Neural cell (in vitro differentiated cells): ENCODE data around the gene DDHD1. TPM values are rescaled to one million over a fixed set of nuclear protein-coding genes. Genes with fewer than 3 reads are reported as not detected.

Experiments
- H2AFZ ChIP-seq: fragments of 200-600, 300-800 bp; sonication (generic), shearing (Covaris generic); 2 replicates; pipeline ENCODE4 v1.6.0; 2014; ENCODE audit warnings: low read depth, mild to moderate bottlenecking, antibody characterized with exemption, low read length, moderate library complexity
- H3F3A ChIP-seq: fragments of 200-600 bp; shearing (Covaris generic); 2 replicates; pipeline ENCODE4 v1.6.1; 2016; ENCODE audit warnings: mild to moderate bottlenecking, moderate library complexity, mixed read lengths, antibody characterized with exemption, low read length; ENCODE audit not compliant: insufficient read depth, poor library complexity, severe bottlenecking
- H3K27ac ChIP-seq: fragments of 200-600, 300-800 bp; sonication (generic), shearing (Covaris generic); 2 replicates; pipeline ENCODE4 v1.5.1; 2014; ENCODE audit warnings: mild to moderate bottlenecking, low read length, moderate library complexity
- H3K27me3 ChIP-seq: fragments of 300-800, 200-600 bp; sonication (generic), shearing (Covaris generic); 2 replicates; pipeline ENCODE4 v1.6.0; 2014; ENCODE audit warnings: mild to moderate bottlenecking, low read depth, low read length, moderate library complexity; ENCODE audit not compliant: insufficient read depth
- H3K36me3 ChIP-seq: fragments of 300-800, 200-600 bp; sonication (generic), shearing (Covaris generic); 2 replicates; pipeline ENCODE4 v1.5.1; 2014; ENCODE audit warnings: mild to moderate bottlenecking, antibody characterized with exemption, low read length, moderate library complexity; ENCODE audit not compliant: insufficient read depth
- H3K4me2 ChIP-seq: fragments of 300-800, 200-600 bp; sonication (generic), shearing (Covaris generic); 2 replicates; pipeline ENCODE4 v1.6.0; 2014; ENCODE audit warnings: mild to moderate bottlenecking, low read length
- H3K4me3 ChIP-seq: fragments of 300-800, 200-600 bp; sonication (generic), shearing (Covaris generic); 2 replicates; pipeline ENCODE4 v1.5.1; 2014; ENCODE audit warnings: mild to moderate bottlenecking, low read length, moderate library complexity
- H3K79me2 ChIP-seq: fragments of 200-600 bp; shearing (Covaris generic); replicated peaks from 2 replicates; pipeline ENCODE4 v1.6.0; 2014; ENCODE audit warnings: mild to moderate bottlenecking, low read length, moderate library complexity; ENCODE audit not compliant: insufficient read depth
- H3K9ac ChIP-seq: fragments of 300-800, 200-600 bp; sonication (generic), shearing (Covaris generic); 2 replicates; pipeline ENCODE4 v1.6.1; 2016; ENCODE audit warnings: mild to moderate bottlenecking, low read length, mixed read lengths
- H3K9me2 ChIP-seq: fragments of 200-600 bp; shearing (Covaris generic); 2 replicates; pipeline ENCODE4 v1.6.1; 2016; ENCODE audit warnings: mild to moderate bottlenecking, low read length, mixed read lengths; ENCODE audit not compliant: insufficient read depth
- H3K9me3 ChIP-seq: fragments of 200-600, 300-800 bp; sonication (generic), shearing (Covaris generic); 2 replicates; pipeline ENCODE4 v1.6.1; 2016; ENCODE audit warnings: mild to moderate bottlenecking, mixed run types, low read length, moderate library complexity, mixed read lengths
- H4K20me1 ChIP-seq: fragments of 200-600 bp; shearing (Covaris generic); 2 replicates; pipeline ENCODE4 v1.6.1; 2016; ENCODE audit warnings: mild to moderate bottlenecking, mixed run types; ENCODE audit not compliant: insufficient read depth
- CTCF ChIP-seq: fragments of 450-650 bp; IDR thresholded peaks from 2 replicates; pipeline ENCODE4 v1.5.1; 2014; ENCODE audit warnings: antibody characterized with exemption, mild to moderate bottlenecking, moderate library complexity; ENCODE audit not compliant: poor library complexity, severe bottlenecking
- EP300 ChIP-seq: fragments of 450-650 bp; conservative IDR thresholded peaks from 2 replicates; pipeline ENCODE4 v1.6.1; 2014; ENCODE audit warnings: antibody characterized with exemption, mild to moderate bottlenecking, moderate library complexity; ENCODE audit not compliant: poor library complexity, severe bottlenecking
- EZH2 ChIP-seq: fragments of 200-600, 300-800 bp; shearing (Covaris generic), sonication (generic); IDR thresholded peaks from 2 replicates; pipeline ENCODE4 v1.6.1; 2014; ENCODE audit warnings: antibody characterized with exemption, low read length, borderline replicate concordance, mild to moderate bottlenecking; ENCODE audit not compliant: insufficient read depth, poor library complexity, severe bottlenecking
- RAD21 ChIP-seq: fragments of 450-650 bp; conservative IDR thresholded peaks from 2 replicates; pipeline ENCODE4 v1.6.1; 2014; ENCODE audit warnings: antibody characterized with exemption, mild to moderate bottlenecking, moderate library complexity
- REST ChIP-seq: IDR thresholded peaks from 2 replicates; pipeline ENCODE4 v1.6.1; 2012; ENCODE audit warnings: borderline replicate concordance
- SMC3 ChIP-seq: fragments of 450-650 bp; conservative IDR thresholded peaks from 2 replicates; pipeline ENCODE4 v1.6.1; 2014; ENCODE audit warnings: antibody characterized with exemption, mild to moderate bottlenecking, moderate library complexity; ENCODE audit not compliant: poor library complexity
- TAF1 ChIP-seq: IDR thresholded peaks from 2 replicates; pipeline ENCODE4 v1.6.1; 2012; ENCODE audit warnings: low read depth
- polyA plus RNA-seq: library from polyadenylated mRNA; depleted of rRNA; stranded (reverse); fragments of >200 nt; gene quantifications from 2 replicates; pipeline ENCODE4 v1.2.3, GENCODE V29; 2014

The DDHD1 gene
- polyA plus RNA-seq, 1 donor from 2014 or later: 13.9 TPM

GRCh38 chr14:53064475-53064874 lies 88.6 kb downstream of the DDHD1 start:
- no peaks in the 10 kb centered on the region for H3F3A ChIP-seq
- no peak overlapping the region for H3K4me3 ChIP-seq
- no peak overlapping the region for H3K4me2 ChIP-seq
- no peaks in the 10 kb centered on the region for H3K27me3 ChIP-seq
- H3K9me2 ChIP-seq: no peaks in the 10 kb centered on the region
- H2AFZ ChIP-seq: no peak overlapping the region
- no peak overlapping the region for H3K9ac ChIP-seq
- H3K9me3 ChIP-seq: no peaks in the 10 kb centered on the region
- TF ChIP-seq TAF1 (no peak), CTCF (no peak), REST (no peak), EZH2 (no peak)
- no peaks in the 10 kb centered on the region for H3K36me3 ChIP-seq
- H3K27ac ChIP-seq: no peak overlapping the region
- H4K20me1 ChIP-seq: no peaks in the 10 kb centered on the region
- H3K79me2 ChIP-seq: no peaks in the 10 kb centered on the region

GRCh38 chr14:53062856-53063255 lies 90.3 kb downstream of the DDHD1 start:
- H3K4me2 ChIP-seq: no peak overlapping the region
- H2AFZ ChIP-seq: no peak overlapping the region
- no peak overlapping the region for H3K27ac ChIP-seq
- H3K4me3 ChIP-seq: no peak overlapping the region
- no peaks in the 10 kb centered on the region for H3K9me2 ChIP-seq
- H3K36me3 ChIP-seq: no peaks in the 10 kb centered on the region
- no peaks in the 10 kb centered on the region for H3K9me3 ChIP-seq
- TF ChIP-seq EP300 (no peak), TAF1 (no peak), SMC3 (no peak), RAD21 (no peak), CTCF (no peak)
- H3K27me3 ChIP-seq: no peaks in the 10 kb centered on the region
- H3K9ac ChIP-seq: no peak overlapping the region
- no peaks in the 10 kb centered on the region for H4K20me1 ChIP-seq
- H3K79me2 ChIP-seq: no peaks in the 10 kb centered on the region
- H3F3A ChIP-seq: no peaks in the 10 kb centered on the region
